HepG2 (cell line): ENCODE measurements around the gene EPHX1. TPM values are rescaled to one million over a fixed set of nuclear protein-coding genes. Genes with fewer than 3 reads are reported as not detected.

ENCODE experiments used
- HBP1 ChIP-seq: IDR thresholded peaks from 2 replicates; pipeline ENCODE4 v1.6.1; 2016; ENCODE audit warnings: low read depth, control low read depth
- NCOR1 ChIP-seq: fragments of 200-600 bp; sonication (generic); IDR thresholded peaks from 2 replicates; pipeline ENCODE4 v1.7.0; 2017; ENCODE audit warnings: antibody characterized with exemption, low read length, borderline replicate concordance
- PATZ1 ChIP-seq: sonication (generic); formaldehyde crosslinking; IDR thresholded peaks from 2 replicates; pipeline ENCODE4 v1.4.0; 2020; ENCODE audit warnings: missing genetic modification reagents
- PHF8 ChIP-seq: sonication (generic); formaldehyde crosslinking; IDR thresholded peaks from 2 replicates; pipeline ENCODE4 v1.5.0; 2020; ENCODE audit warnings: missing genetic modification reagents
- POGK ChIP-seq: sonication (generic); formaldehyde crosslinking; conservative IDR thresholded peaks from 2 replicates; pipeline ENCODE4 v1.8.0; 2022; ENCODE audit warnings: mild to moderate bottlenecking, moderate library complexity, missing genetic modification reagents
- RFXANK ChIP-seq: IDR thresholded peaks from 2 replicates; pipeline ENCODE4 v1.6.1; 2016
- SCMH1 ChIP-seq: sonication (generic); formaldehyde crosslinking; IDR thresholded peaks from 2 replicates; pipeline ENCODE4 v1.9.0; 2021; ENCODE audit warnings: missing genetic modification reagents, mild to moderate bottlenecking, borderline replicate concordance
- ZFP91 ChIP-seq: sonication (generic); formaldehyde crosslinking; IDR thresholded peaks from 2 replicates; pipeline ENCODE4 v1.9.0; 2022; ENCODE audit warnings: missing genetic modification reagents, mild to moderate bottlenecking, borderline replicate concordance
- ZNF326 ChIP-seq: sonication (generic); formaldehyde crosslinking; IDR thresholded peaks from 2 replicates; pipeline ENCODE4 v1.4.0; 2020; ENCODE audit warnings: missing genetic modification reagents, borderline replicate concordance
- ZNF382 ChIP-seq: sonication (generic); formaldehyde crosslinking; IDR thresholded peaks from 2 replicates; pipeline ENCODE4 v1.5.0; 2020; ENCODE audit warnings: missing genetic modification reagents, mild to moderate bottlenecking, borderline replicate concordance
- ZNF547 ChIP-seq: sonication (generic); formaldehyde crosslinking; IDR thresholded peaks from 2 replicates; pipeline ENCODE4 v1.5.1; 2020; ENCODE audit warnings: mild to moderate bottlenecking, missing genetic modification reagents
- ZNF678 ChIP-seq: sonication (generic); formaldehyde crosslinking; IDR thresholded peaks from 2 replicates; pipeline ENCODE4 v1.4.0; 2020; ENCODE audit warnings: mild to moderate bottlenecking, missing genetic modification reagents
- ZNF83 ChIP-seq: sonication (generic); formaldehyde crosslinking; IDR thresholded peaks from 2 replicates; pipeline ENCODE4 v1.4.0; 2020; ENCODE audit warnings: missing genetic modification reagents, mild to moderate bottlenecking, borderline replicate concordance
- polyA plus RNA-seq, 8 experiments: library from polyadenylated mRNA; depleted of rRNA in 3 of 8; stranded (reverse) in 7 of 8; unstranded in 1 of 8; fragments of >200 nt; fragmentation: Illumina TruSeq in 4 of 8; extraction: Trizol in 4 of 8; gene quantifications; 2 replicates each; pipeline versions ENCODE4 v1.2.1 to v1.2.3, GENCODE V29; 2011 to 2016; ENCODE audit warnings: low read depth in 4 of 8, missing spikeins in 1 of 8, mixed read lengths in 1 of 8; ENCODE audit not compliant: insufficient read depth in 1 of 8
- total RNA-seq, 5 experiments: library from RNA; depleted of rRNA; stranded (reverse); fragments of >200 nt; fragmentation: Illumina TruSeq; extraction: Trizol; gene quantifications; 2 replicates each; pipeline ENCODE4 v1.2.3, GENCODE V29; 2016; ENCODE audit warnings: low read depth in 1 of 5
- TF ChIP-seq, protein P1 (sequence below): IDR thresholded peaks from 2 replicates; pipeline ENCODE4 v1.6.1; 2012; ENCODE audit warnings: inconsistent platforms
- TF ChIP-seq, protein P2 (sequence below): sonication (generic); formaldehyde crosslinking; IDR thresholded peaks from 2 replicates; pipeline ENCODE4; 2020; ENCODE audit warnings: missing genetic modification reagents, mild to moderate bottlenecking, borderline replicate concordance

Gene EPHX1
- total and polyA plus RNA-seq, 2 of the 13 experiments (the other 11 are each of a cell fraction or from before 2014, with no cell fraction given), result 27.7 to 36.5 TPM

- TF ChIP-seq HBP1 (no peak), NCOR1 (no peak), POGK (CRISPR knock-in tag) (peak; percentile 36; the same call in 1 of the 2 replicates), SCMH1 (CRISPR knock-in tag) (no peak), RFXANK (CRISPR knock-in tag) (no peak), ZNF678 (CRISPR knock-in tag) (no peak), PHF8 (CRISPR knock-in tag) (peak; percentile 61), ZNF83 (CRISPR knock-in tag) (no peak), ZNF382 (CRISPR knock-in tag) (no peak), ZNF547 (0 out of 2 replicates have a peak, but pooled peaks have one; percentile 62), ZNF326 (CRISPR knock-in tag) (no peak), PATZ1 (no peak), ZFP91 (CRISPR knock-in tag) (peak; percentile 75; the same call in 1 of the 2 replicates)
- TF ChIP-seq, protein P1, sequence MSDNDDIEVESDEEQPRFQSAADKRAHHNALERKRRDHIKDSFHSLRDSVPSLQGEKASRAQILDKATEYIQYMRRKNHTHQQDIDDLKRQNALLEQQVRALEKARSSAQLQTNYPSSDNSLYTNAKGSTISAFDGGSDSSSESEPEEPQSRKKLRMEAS, result peak; percentile 73
- TF ChIP-seq, protein P2, sequence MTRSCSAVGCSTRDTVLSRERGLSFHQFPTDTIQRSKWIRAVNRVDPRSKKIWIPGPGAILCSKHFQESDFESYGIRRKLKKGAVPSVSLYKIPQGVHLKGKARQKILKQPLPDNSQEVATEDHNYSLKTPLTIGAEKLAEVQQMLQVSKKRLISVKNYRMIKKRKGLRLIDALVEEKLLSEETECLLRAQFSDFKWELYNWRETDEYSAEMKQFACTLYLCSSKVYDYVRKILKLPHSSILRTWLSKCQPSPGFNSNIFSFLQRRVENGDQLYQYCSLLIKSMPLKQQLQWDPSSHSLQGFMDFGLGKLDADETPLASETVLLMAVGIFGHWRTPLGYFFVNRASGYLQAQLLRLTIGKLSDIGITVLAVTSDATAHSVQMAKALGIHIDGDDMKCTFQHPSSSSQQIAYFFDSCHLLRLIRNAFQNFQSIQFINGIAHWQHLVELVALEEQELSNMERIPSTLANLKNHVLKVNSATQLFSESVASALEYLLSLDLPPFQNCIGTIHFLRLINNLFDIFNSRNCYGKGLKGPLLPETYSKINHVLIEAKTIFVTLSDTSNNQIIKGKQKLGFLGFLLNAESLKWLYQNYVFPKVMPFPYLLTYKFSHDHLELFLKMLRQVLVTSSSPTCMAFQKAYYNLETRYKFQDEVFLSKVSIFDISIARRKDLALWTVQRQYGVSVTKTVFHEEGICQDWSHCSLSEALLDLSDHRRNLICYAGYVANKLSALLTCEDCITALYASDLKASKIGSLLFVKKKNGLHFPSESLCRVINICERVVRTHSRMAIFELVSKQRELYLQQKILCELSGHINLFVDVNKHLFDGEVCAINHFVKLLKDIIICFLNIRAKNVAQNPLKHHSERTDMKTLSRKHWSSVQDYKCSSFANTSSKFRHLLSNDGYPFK (CRISPR knock-in tag), result no peak
Measured at GRCh38 chr1:225882694-225883615, 73.0 kb downstream of the EPHX1 start (continued).
